ENCODE results near the gene DERL3.
A peak's percentile ranks its signal among the peaks of the same experiment; 100 is the strongest.
"Not testable (repeated sequence)": the region's sequence is repeated elsewhere in the genome, so short reads cannot be mapped to it uniquely, and the experiment has no call there.

The DERL3 gene

DNA sequence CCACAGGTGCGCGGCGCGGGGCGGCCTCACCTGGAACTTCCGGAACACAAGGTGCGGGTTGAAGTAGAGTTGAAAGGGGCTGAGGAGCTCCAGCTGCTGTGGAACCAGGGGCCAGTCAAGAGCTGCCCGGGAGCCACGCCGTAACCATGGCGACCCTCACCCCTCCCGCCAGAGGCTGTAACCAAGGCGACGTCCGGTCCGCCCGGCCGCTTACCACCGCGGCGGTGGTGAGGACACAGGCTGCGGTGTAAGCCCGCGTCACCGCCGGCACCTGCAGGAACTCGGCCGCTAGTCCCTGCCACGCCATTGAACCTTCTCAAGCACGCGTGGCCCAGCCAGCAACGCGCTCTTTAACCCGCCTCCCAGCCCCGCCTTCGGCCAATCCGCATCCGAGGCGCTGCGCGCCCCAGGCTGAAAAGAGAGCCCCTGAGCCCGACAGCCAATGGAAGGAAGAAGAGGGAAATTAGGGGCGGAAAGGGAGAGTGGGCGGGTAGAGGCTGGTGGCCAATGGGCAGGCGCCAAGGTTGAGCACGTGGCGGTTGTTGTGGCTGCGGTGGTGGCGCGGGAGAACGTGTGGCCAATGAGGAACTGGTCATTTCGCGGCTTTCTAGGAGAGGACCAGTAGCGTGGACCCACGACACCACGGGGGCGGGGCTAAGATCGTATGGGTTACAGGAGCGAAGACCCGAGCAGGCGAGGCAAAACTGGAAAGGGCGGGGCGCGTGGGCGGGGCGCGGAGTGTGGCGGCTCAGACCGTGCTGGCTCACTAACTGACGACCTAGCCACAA lies at the start of gene DERL3:
TSS of gene DERL3 (minus strand) at position 326 of the 788 bp plus-strand sequence. CDS start at position 307, 19 bp downstream.
- H3K27ac ChIP-seq (ENCODE audit: low read length): no peak within 1 kb of the TSS
- H3K36me3 ChIP-seq (ENCODE audit: insufficient read depth, low read depth, low read length): peaks cover 24% of the 10 kb centered on the region
- H3K9ac ChIP-seq (ENCODE audit: low read depth, low read length): peak within 1 kb of the TSS; percentile 54; the same call in 1 of the 2 replicates
- peak within 1 kb of the TSS; percentile 77; the same call in 1 of the 2 replicates for H3K4me3 ChIP-seq (ENCODE audit: low read length)
- H3K9me3 ChIP-seq (ENCODE audit: insufficient read depth, low read depth, low read length): no peaks in the 10 kb centered on the region
- H3K27me3 ChIP-seq (ENCODE audit: insufficient read depth, low read length): peaks cover 20% of the 10 kb centered on the region
- H3K4me1 ChIP-seq (ENCODE audit: insufficient read depth, low read length): no peaks in the 10 kb centered on the region

DNA sequence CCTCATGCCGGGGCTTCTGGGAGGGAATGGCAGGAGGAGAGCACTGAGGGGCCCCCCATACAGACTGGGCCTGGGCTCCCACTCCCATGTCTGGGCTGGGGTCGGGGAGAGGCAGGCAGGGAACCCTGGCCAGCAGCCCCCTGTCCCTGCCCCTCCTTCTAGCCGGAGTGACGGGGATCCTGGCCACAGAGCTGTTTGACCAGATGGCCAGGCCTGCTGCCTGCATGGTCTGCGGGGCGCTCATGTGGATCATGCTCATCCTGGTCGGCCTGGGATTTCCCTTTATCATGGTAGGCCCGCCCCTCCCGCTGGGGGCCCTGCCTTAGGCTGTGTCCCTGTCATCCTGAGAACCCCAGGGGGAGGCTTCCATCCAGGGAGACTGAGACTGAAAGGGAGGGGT lies 45.3 kb upstream of the DERL3 start:
- peaks cover 3% of the 10 kb centered on the region; the same call in 1 of the 2 replicates for H3K36me3 ChIP-seq (ENCODE audit: insufficient read depth, low read depth, low read length)
- no peaks in the 10 kb centered on the region for H3K27me3 ChIP-seq (ENCODE audit: insufficient read depth, low read length)
- H3K9ac ChIP-seq (ENCODE audit: low read depth, low read length): no peak overlapping the region
- no peaks in the 10 kb centered on the region for H3K9me3 ChIP-seq (ENCODE audit: insufficient read depth, low read depth, low read length)
- H3K4me3 ChIP-seq (ENCODE audit: low read length): no peak overlapping the region
- no peak overlapping the region for H3K27ac ChIP-seq (ENCODE audit: low read length)
- 0 out of 2 replicates have a peak, but pooled peaks cover 2% of the 10 kb centered on the region for H3K4me1 ChIP-seq (ENCODE audit: insufficient read depth, low read length)

DNA sequence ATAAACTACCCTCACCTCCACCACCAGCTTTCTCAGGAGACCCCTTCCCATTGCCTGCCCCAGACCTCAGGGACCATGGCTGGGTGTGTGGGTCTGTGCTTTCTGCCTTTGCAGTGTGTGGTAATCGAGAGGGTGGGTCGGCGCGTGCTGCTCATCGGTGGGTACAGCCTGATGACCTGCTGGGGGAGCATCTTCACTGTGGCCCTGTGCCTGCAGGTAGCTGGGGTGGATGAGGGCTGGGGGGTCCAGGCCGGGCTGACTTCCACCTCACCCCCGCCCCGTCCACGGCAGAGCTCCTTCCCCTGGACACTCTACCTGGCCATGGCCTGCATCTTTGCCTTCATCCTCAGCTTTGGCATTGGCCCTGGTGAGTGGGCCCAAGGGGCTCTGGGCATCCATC lies 44.9 kb upstream of the DERL3 start:
- Histone ChIP-seq H3K9ac (ENCODE audit: low read depth, low read length) (no peak overlapping the region), H3K4me1 (ENCODE audit: insufficient read depth, low read length) (0 out of 2 replicates have a peak, but pooled peaks cover 2% of the 10 kb centered on the region), H3K4me3 (ENCODE audit: low read length) (no peak overlapping the region)

DNA sequence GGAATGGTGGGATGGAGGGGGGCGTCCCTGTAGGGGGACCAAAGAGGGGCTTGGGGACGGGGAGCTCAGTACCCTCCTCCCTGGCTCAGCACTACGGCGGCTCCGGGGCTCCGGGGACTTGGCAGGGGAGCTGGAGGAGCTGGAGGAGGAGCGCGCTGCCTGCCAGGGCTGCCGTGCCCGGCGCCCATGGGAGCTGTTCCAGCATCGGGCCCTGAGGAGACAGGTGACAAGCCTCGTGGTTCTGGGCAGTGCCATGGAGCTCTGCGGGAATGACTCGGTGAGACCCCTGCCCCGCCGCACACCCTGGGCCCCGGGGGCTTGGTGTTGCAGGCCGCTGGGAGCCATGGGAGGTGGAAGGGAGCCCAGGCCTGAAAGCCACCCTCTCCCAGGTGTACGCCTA lies 43.6 kb upstream of the DERL3 start:
- Histone ChIP-seq H3K9ac (ENCODE audit: low read depth, low read length) (no peak overlapping the region), H3K9me3 (ENCODE audit: insufficient read depth, low read depth, low read length) (no peaks in the 10 kb centered on the region), H3K4me3 (ENCODE audit: low read length) (no peak overlapping the region), H3K27me3 (ENCODE audit: insufficient read depth, low read length) (no peaks in the 10 kb centered on the region), H3K4me1 (ENCODE audit: insufficient read depth, low read length) (no peaks in the 10 kb centered on the region), H3K27ac (ENCODE audit: low read length) (no peak overlapping the region), H3K36me3 (ENCODE audit: insufficient read depth, low read depth, low read length) (peaks cover 3% of the 10 kb centered on the region; the same call in 1 of the 2 replicates)

More for the DNA sequence above, 44.9 kb upstream of the DERL3 start:
- Histone ChIP-seq H3K36me3 (ENCODE audit: insufficient read depth, low read depth, low read length) (peaks cover 3% of the 10 kb centered on the region; the same call in 1 of the 2 replicates), H3K27ac (ENCODE audit: low read length) (no peak overlapping the region), H3K27me3 (ENCODE audit: insufficient read depth, low read length) (no peaks in the 10 kb centered on the region), H3K9me3 (ENCODE audit: insufficient read depth, low read depth, low read length) (no peaks in the 10 kb centered on the region)

DNA sequence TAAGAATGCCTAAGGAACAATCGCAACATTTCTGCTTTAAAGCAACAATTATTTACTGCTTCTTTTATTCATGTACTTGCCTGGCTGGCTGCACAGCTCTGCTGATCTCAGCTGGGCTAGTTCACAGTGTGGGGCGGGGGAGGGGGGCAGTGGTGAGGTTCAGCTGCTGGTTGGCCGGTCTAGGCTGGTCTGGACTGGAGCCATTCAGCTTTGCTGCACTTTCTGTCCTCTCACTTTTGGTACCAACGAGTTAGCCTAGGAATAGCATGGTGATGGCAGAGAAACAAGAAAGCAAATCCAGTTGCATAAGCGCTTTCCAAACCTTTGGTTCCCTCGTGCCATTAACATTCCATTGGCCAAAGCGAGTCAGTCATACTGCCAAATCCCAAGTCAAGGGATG lies 39.4 kb upstream of the DERL3 start:
- Histone ChIP-seq H3K9me3 (ENCODE audit: insufficient read depth, low read depth, low read length) (no peaks in the 10 kb centered on the region), H3K9ac (ENCODE audit: low read depth, low read length) (no peak overlapping the region), H3K27me3 (ENCODE audit: insufficient read depth, low read length) (no peaks in the 10 kb centered on the region), H3K4me1 (ENCODE audit: insufficient read depth, low read length) (no peaks in the 10 kb centered on the region), H3K36me3 (ENCODE audit: insufficient read depth, low read depth, low read length) (peaks cover 17% of the 10 kb centered on the region), H3K4me3 (ENCODE audit: low read length) (no peak overlapping the region), H3K27ac (ENCODE audit: low read length) (no peak overlapping the region)

DNA sequence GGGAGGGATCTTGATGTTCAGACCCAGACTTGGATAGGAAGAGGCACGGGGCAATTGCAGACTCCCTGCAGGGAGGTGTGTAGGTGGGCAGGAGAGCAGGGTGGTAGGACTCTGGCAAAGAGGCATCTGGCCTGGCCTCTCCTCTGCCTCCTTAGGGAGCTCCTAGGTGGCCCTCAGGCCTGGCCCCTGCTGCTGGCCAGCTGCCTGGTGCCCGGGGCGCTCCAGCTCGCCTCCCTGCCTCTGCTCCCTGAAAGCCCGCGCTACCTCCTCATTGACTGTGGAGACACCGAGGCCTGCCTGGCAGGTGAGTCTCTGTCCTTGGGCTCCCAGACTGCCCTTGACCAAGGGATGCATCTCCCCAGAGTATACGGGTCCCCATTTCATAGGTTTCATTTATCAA lies 38.8 kb upstream of the DERL3 start:
- Histone ChIP-seq H3K9ac (ENCODE audit: low read depth, low read length) (no peak overlapping the region), H3K36me3 (ENCODE audit: insufficient read depth, low read depth, low read length) (peaks cover 17% of the 10 kb centered on the region), H3K4me3 (ENCODE audit: low read length) (no peak overlapping the region), H3K27ac (ENCODE audit: low read length) (no peak overlapping the region), H3K27me3 (ENCODE audit: insufficient read depth, low read length) (no peaks in the 10 kb centered on the region), H3K9me3 (ENCODE audit: insufficient read depth, low read depth, low read length) (no peaks in the 10 kb centered on the region), H3K4me1 (ENCODE audit: insufficient read depth, low read length) (no peaks in the 10 kb centered on the region)

DNA sequence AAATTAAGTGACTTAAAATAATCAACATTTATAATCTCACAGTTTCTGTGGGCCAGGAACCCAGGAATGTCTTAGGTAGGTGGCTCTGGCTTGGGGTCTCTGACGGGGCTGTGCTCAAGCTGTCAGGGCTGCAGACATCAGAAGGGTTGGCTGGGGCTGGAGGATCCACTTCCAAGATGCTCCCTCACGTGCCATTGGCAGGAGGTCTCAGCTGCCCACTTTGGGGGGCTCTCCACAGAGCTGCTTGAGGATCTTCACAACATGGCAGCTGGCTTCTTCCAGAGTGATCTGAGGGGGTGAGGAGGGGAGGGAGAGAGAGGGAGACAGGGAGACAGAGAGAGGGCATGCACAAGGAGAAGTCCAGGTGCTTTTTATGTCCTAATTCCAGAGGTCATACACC lies 37.0 kb upstream of the DERL3 start:
- Histone ChIP-seq H3K27me3 (ENCODE audit: insufficient read depth, low read length) (no peaks in the 10 kb centered on the region), H3K4me3 (ENCODE audit: low read length) (no peak overlapping the region), H3K9ac (ENCODE audit: low read depth, low read length) (no peak overlapping the region), H3K9me3 (ENCODE audit: insufficient read depth, low read depth, low read length) (no peaks in the 10 kb centered on the region), H3K36me3 (ENCODE audit: insufficient read depth, low read depth, low read length) (peaks cover 17% of the 10 kb centered on the region), H3K27ac (ENCODE audit: low read length) (no peak overlapping the region), H3K4me1 (ENCODE audit: insufficient read depth, low read length) (no peaks in the 10 kb centered on the region)

DNA sequence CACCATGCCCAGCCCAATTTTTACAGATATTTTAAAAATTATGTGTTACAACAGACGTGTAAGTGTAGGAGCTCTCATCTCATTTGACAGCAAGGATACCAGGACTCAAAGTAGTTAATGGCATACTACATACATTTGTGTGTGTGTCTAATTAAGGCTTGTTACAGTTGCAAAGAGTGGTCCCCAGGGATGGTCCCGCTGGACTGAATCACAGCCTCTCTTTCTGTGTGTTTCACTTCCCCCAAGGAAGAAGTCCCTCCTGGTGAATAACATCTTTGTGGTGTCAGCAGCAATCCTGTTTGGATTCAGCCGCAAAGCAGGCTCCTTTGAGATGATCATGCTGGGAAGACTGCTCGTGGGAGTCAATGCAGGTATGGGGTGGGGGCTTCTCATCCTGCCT lies 36.1 kb upstream of the DERL3 start:
- Histone ChIP-seq H3K9ac (ENCODE audit: low read depth, low read length) (no peak overlapping the region), H3K9me3 (ENCODE audit: insufficient read depth, low read depth, low read length) (no peaks in the 10 kb centered on the region), H3K27me3 (ENCODE audit: insufficient read depth, low read length) (no peaks in the 10 kb centered on the region), H3K27ac (ENCODE audit: low read length) (no peak overlapping the region), H3K4me3 (ENCODE audit: low read length) (no peak overlapping the region), H3K36me3 (ENCODE audit: insufficient read depth, low read depth, low read length) (peaks cover 22% of the 10 kb centered on the region), H3K4me1 (ENCODE audit: insufficient read depth, low read length) (no peaks in the 10 kb centered on the region)

DNA sequence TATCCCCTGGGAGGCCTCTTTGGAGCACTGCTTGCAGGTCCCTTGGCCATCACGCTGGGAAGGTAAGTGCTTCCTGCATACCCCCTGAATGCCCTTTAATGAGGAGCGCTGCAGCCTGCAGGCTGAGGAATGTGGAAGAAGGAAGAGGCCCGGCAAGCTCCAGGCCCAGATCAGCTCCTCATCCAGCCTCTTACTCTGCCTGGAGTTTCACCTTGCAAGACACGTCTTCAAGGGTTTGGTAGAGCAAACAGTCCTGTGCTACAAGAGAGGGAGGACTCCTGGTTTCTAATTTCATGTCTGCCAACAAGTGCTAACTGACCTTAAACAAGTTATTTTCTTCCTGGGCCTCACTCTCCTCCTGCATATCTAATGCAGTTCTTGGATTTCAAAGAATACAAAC lies 29.8 kb upstream of the DERL3 start:
- Histone ChIP-seq H3K9me3 (ENCODE audit: insufficient read depth, low read depth, low read length) (no peaks in the 10 kb centered on the region), H3K4me3 (ENCODE audit: low read length) (no peak overlapping the region), H3K27me3 (ENCODE audit: insufficient read depth, low read length) (no peaks in the 10 kb centered on the region), H3K27ac (ENCODE audit: low read length) (no peak overlapping the region), H3K4me1 (ENCODE audit: insufficient read depth, low read length) (no peaks in the 10 kb centered on the region), H3K36me3 (ENCODE audit: insufficient read depth, low read depth, low read length) (peaks cover 29% of the 10 kb centered on the region; the same call in 1 of the 2 replicates), H3K9ac (ENCODE audit: low read depth, low read length) (no peak overlapping the region; the same call in 1 of the 2 replicates)

DNA sequence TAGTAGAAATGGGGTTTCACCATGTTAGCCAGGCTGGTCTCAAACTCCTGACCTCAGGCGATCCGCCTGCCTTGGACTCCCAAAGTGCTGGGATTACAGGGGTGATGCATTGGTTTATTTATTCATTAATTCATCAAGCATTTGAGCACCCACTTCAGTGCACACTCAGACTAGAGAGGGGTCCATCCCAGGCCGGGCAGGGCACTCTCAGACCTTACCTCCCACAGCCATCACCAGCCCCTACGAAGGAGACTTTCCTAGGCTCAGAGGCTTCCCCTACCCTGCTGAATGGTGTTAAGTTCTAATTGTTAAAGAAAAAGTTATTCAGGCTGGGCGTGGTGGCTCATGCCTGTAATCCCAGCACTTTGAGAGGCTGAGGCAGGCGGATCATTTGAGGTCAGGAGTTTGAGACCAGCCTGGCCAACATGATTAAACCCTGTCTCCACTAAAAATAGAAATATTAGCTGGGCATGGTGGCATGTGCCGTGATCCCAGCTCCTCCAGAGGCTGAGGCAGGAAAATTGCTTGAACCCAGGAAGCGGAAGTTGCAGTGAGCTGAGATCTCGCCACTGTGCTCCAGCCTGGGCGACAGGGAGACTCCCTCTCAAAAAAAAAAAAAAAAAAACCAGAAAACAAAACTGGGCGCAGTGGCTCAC lies 25.8 kb upstream of the DERL3 start:
- H3K4me1 ChIP-seq (ENCODE audit: insufficient read depth, low read length); H3K4me3 ChIP-seq (ENCODE audit: low read length); H3K9me3 ChIP-seq (ENCODE audit: insufficient read depth, low read depth, low read length); H3K9ac ChIP-seq (ENCODE audit: low read depth, low read length); H3K27me3 ChIP-seq (ENCODE audit: insufficient read depth, low read length); H3K27ac ChIP-seq (ENCODE audit: low read length): not testable (repeated sequence)
- H3K36me3 ChIP-seq (ENCODE audit: insufficient read depth, low read depth, low read length): peaks cover 27% of the 10 kb centered on the region; the same call in 1 of the 2 replicates

DNA sequence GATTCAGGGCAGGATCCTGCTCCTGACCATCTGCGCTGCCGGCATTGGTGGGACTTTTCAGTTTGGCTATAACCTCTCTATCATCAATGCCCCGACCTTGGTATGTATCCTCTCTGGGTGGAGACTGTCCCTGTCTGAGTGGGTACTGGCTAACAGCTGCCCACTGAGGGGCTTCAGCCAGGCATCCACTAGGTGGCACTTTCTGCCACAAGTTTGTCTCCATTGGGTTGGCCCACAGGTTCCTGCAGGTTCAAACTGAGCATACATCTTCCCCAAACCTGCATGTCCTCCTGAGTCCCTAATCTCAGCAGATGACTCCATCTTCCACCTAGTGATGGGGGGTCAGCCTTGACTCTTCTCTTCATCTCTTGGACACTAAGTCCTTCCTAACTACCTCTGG lies 23.3 kb upstream of the DERL3 start:
- Histone ChIP-seq H3K4me1 (ENCODE audit: insufficient read depth, low read length) (peaks cover 5% of the 10 kb centered on the region; the same call in 1 of the 2 replicates), H3K9me3 (ENCODE audit: insufficient read depth, low read depth, low read length) (no peaks in the 10 kb centered on the region), H3K27ac (ENCODE audit: low read length) (no peak overlapping the region), H3K9ac (ENCODE audit: low read depth, low read length) (no peak overlapping the region), H3K36me3 (ENCODE audit: insufficient read depth, low read depth, low read length) (0 out of 2 replicates have a peak, but pooled peaks cover 5% of the 10 kb centered on the region), H3K27me3 (ENCODE audit: insufficient read depth, low read length) (no peaks in the 10 kb centered on the region), H3K4me3 (ENCODE audit: low read length) (no peak overlapping the region)

DNA sequence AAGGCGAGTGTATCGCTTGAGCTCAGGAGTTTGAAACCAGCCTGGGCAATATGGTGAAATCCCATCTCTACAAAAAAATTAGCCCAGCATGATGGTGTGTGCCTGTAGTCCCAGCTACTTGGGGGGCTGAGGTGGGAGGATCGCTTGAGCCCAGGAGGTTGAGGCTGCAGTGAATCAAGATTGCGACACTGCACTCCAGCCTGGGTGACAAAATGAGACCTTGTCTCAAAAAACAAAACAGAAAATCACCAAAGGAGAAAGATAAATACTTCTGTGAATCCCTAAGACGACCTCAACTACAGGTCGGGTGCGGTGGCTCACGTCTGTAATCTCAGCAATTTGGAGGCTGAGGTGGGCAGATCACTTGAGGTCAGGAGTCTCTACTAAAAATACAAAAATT lies 21.4 kb upstream of the DERL3 start:
- not testable (repeated sequence) for H3K36me3 ChIP-seq (ENCODE audit: insufficient read depth, low read depth, low read length); H3K9me3 ChIP-seq (ENCODE audit: insufficient read depth, low read depth, low read length); H3K9ac ChIP-seq (ENCODE audit: low read depth, low read length); H3K4me1 ChIP-seq (ENCODE audit: insufficient read depth, low read length); H3K27me3 ChIP-seq (ENCODE audit: insufficient read depth, low read length); H3K27ac ChIP-seq (ENCODE audit: low read length); H3K4me3 ChIP-seq (ENCODE audit: low read length)
